Measurements from ENCODE around the gene GFY.

The GFY gene

GRCh38 chr19:49407482-49408015 lies 17.6 kb upstream of the GFY start:
- DNase-seq (ENCODE audit: low read depth in 3 of 3), result no peak

GRCh38 chr19:49408816-49409440 lies 16.3 kb upstream of the GFY start:
- no peak for DNase-seq (ENCODE audit: low read depth in 3 of 3)

GRCh38 chr19:49409441-49410029 lies 15.7 kb upstream of the GFY start:
- DNase-seq (ENCODE audit: low read depth in 3 of 3), result no peak

GRCh38 chr19:49411681-49412326 lies 13.4 kb upstream of the GFY start:
- DNase-seq (ENCODE audit: low read depth in 3 of 3), result no peak

- no peak for DNase-seq (ENCODE audit: low read depth in 3 of 3)
Observed at GRCh38 chr19:49413348-49413747, 11.8 kb upstream of the GFY start.

- DNase-seq (ENCODE audit: low read depth in 3 of 3), result no peak
Observed at GRCh38 chr19:49414256-49414655, 10.9 kb upstream of the GFY start.

- DNase-seq (ENCODE audit: low read depth in 3 of 3), result no peak
Observed at GRCh38 chr19:49415102-49415809, 9.9 kb upstream of the GFY start.

- no peak for DNase-seq (ENCODE audit: low read depth in 3 of 3)
Observed at GRCh38 chr19:49415810-49416200, 9.4 kb upstream of the GFY start.

GRCh38 chr19:49417088-49417487 lies 8.1 kb upstream of the GFY start:
- no peak for DNase-seq (ENCODE audit: low read depth in 3 of 3)

- no peak for DNase-seq (ENCODE audit: low read depth in 3 of 3)
Observed at GRCh38 chr19:49418511-49418910, 6.7 kb upstream of the GFY start.

- DNase-seq (ENCODE audit: low read depth in 3 of 3), result no peak
Observed at GRCh38 chr19:49419173-49419572, 6.0 kb upstream of the GFY start.

GRCh38 chr19:49420227-49420626 lies 5.0 kb upstream of the GFY start:
- DNase-seq (ENCODE audit: low read depth in 3 of 3), result no peak

GRCh38 chr19:49421039-49421877 lies 3.9 kb upstream of the GFY start:
- peak in 2 of 3 donors; percentile 34 to 46 for DNase-seq (ENCODE audit: low read depth in 3 of 3)

- DNase-seq (ENCODE audit: low read depth in 3 of 3), result no peak
Observed at GRCh38 chr19:49421878-49422202, 3.3 kb upstream of the GFY start.

- peak in 1 of 3 donors; percentile 47 for DNase-seq (ENCODE audit: low read depth in 3 of 3)
Observed at GRCh38 chr19:49422407-49423070, 2.6 kb upstream of the GFY start.

- no peak for DNase-seq (ENCODE audit: low read depth in 3 of 3)
Observed at GRCh38 chr19:49423071-49423984, 1.9 kb upstream of the GFY start, which contains the start of gene PTH2. TSS of gene PTH2 (minus strand) at chr19:49423441. CDS start at chr19:49423339, 102 bp downstream.

GRCh38 chr19:49423985-49424303 lies 1.2 kb upstream of the GFY start:
- no peak for DNase-seq (ENCODE audit: low read depth in 3 of 3)

- DNase-seq (ENCODE audit: low read depth in 3 of 3), result peak in 1 of 3 donors; percentile 49
Observed at GRCh38 chr19:49425922-49426592, 869 bp downstream of the GFY start.

GRCh38 chr19:49427339-49427738 lies 2.2 kb downstream of the GFY start:
- DNase-seq (ENCODE audit: low read depth in 3 of 3), result no peak
